ENCODE data around the gene BACH1. TPM values are rescaled to one million over a fixed set of nuclear protein-coding genes. Genes with fewer than 3 reads are reported as not detected.

Gene BACH1
- polyA plus RNA-seq, 1 donor from 2014 or later = 29.7 TPM

GRCh38 chr21:29311802-29312201 is 13.1 kb downstream of the BACH1 start (continued):
- TF ChIP-seq, protein P1, sequence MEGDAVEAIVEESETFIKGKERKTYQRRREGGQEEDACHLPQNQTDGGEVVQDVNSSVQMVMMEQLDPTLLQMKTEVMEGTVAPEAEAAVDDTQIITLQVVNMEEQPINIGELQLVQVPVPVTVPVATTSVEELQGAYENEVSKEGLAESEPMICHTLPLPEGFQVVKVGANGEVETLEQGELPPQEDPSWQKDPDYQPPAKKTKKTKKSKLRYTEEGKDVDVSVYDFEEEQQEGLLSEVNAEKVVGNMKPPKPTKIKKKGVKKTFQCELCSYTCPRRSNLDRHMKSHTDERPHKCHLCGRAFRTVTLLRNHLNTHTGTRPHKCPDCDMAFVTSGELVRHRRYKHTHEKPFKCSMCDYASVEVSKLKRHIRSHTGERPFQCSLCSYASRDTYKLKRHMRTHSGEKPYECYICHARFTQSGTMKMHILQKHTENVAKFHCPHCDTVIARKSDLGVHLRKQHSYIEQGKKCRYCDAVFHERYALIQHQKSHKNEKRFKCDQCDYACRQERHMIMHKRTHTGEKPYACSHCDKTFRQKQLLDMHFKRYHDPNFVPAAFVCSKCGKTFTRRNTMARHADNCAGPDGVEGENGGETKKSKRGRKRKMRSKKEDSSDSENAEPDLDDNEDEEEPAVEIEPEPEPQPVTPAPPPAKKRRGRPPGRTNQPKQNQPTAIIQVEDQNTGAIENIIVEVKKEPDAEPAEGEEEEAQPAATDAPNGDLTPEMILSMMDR (IDR thresholded peaks at IDR 0.05; ENCODE audit: poor library complexity, severe bottlenecking) = no peak
- TF ChIP-seq EZH2 (IDR thresholded peaks at IDR 0.05; ENCODE audit: borderline replicate concordance, insufficient read depth, low read length, poor library complexity, severe bottlenecking) = no peak

GRCh38 chr21:29312981-29313380 is 14.3 kb downstream of the BACH1 start:
- H4K20me1 ChIP-seq (ENCODE audit: insufficient read depth) = no peaks in the 10 kb centered on the region

More at GRCh38 chr21:29312981-29313380, 14.3 kb downstream of the BACH1 start:
- no peak overlapping the region for H3K27ac ChIP-seq (ENCODE audit: low read length)
- no peak for TF ChIP-seq SMC3 (conservative IDR thresholded peaks at IDR 0.05; ENCODE audit: poor library complexity)
- no peak for TF ChIP-seq POLR2AphosphoS5 (IDR thresholded peaks at IDR 0.05)
- TF ChIP-seq, protein P1 (IDR thresholded peaks at IDR 0.05; ENCODE audit: poor library complexity, severe bottlenecking) = no peak
- TF ChIP-seq EP300 (conservative IDR thresholded peaks at IDR 0.05; ENCODE audit: poor library complexity, severe bottlenecking) = no peak
- no peak for TF ChIP-seq REST (IDR thresholded peaks at IDR 0.05; ENCODE audit: borderline replicate concordance)
- no peak for TF ChIP-seq RAD21 (conservative IDR thresholded peaks at IDR 0.05)
- no peak for TF ChIP-seq EZH2 (IDR thresholded peaks at IDR 0.05; ENCODE audit: borderline replicate concordance, insufficient read depth, low read length, poor library complexity, severe bottlenecking)
- TF ChIP-seq TAF1 (IDR thresholded peaks at IDR 0.05; ENCODE audit: low read depth) = no peak
- TF ChIP-seq MXI1 (conservative IDR thresholded peaks at IDR 0.05; ENCODE audit: poor library complexity, severe bottlenecking) = no peak
- H3K4me2 ChIP-seq (ENCODE audit: low read length) = no peak overlapping the region
- no peak overlapping the region for H3K9ac ChIP-seq (ENCODE audit: low read length)
- no peaks in the 10 kb centered on the region for H3K9me3 ChIP-seq (ENCODE audit: low read length)
- H2AFZ ChIP-seq (ENCODE audit: low read depth, low read length) = no peak overlapping the region
- H3K79me2 ChIP-seq (replicated peaks; ENCODE audit: insufficient read depth, low read length) = peaks cover 91% of the 10 kb centered on the region
- H3K9me2 ChIP-seq (ENCODE audit: insufficient read depth, low read length) = no peaks in the 10 kb centered on the region
- H3K27me3 ChIP-seq (ENCODE audit: insufficient read depth, low read depth, low read length) = no peaks in the 10 kb centered on the region
- H3F3A ChIP-seq (ENCODE audit: insufficient read depth, low read length, poor library complexity, severe bottlenecking) = no peaks in the 10 kb centered on the region
- H3K36me3 ChIP-seq (ENCODE audit: insufficient read depth, low read length) = no peaks in the 10 kb centered on the region
- no peak overlapping the region for H3K4me3 ChIP-seq (ENCODE audit: low read length)

Measured in neural cell (in vitro differentiated cells).